HepG2 (cell line): ENCODE data around the gene PSMA4. TPM values are rescaled to one million over a fixed set of nuclear protein-coding genes. Genes with fewer than 3 reads are reported as not detected.
A peak's percentile ranks its signal among the peaks of the same experiment; 100 is the strongest.

Experiments used
- ATAC-seq: fragments of 200-7000 bp; cut with Tn5 transposase; 3 replicates; pipeline ENCODE4 v1.9.1; 2020; ENCODE audit warnings: mild to moderate bottlenecking, moderate library complexity
- BruUV-seq: library from RNA; stranded (reverse); fragments of 400-500 nt; replicated peaks from 2 replicates; lab custom pipeline; 2021; lab: Mats Ljungman, UMichigan
- CTCF ChIA-PET: fragments of 300-600 bp; formaldehyde crosslinking; extraction: SDS; loops from one replicate; lab custom pipeline; 2021; ENCODE audit warnings: low total read pairs, inconsistent platforms, low intra/inter-chr PET ratio; lab: Yijun Ruan, JAX
- POLR2A ChIA-PET: fragments of 350-600 bp; sonication (Branson Sonifier 250); formaldehyde crosslinking; loops from one replicate; lab custom pipeline; 2020; ENCODE audit warnings: antibody characterized with exemption, inconsistent platforms; lab: Yijun Ruan, JAX
- DNase-seq: peaks from one replicate; pipeline ENCODE4 v3.0.0-alpha.2; 2015; ENCODE audit warnings: low spot score
- FAIRE-seq: peaks from 3 replicates; lab custom pipeline; 2011; peaks lifted over from hg19 to GRCh38; lab: Jason Lieb, UNC
- H2AFZ ChIP-seq: one replicate; pipeline ENCODE4 v1.6.1; 2011; ENCODE audit warnings: low read length, inconsistent platforms
- H3K27ac ChIP-seq: fragments of 300-600 bp; 3 replicates; pipeline ENCODE4 v1.8.0; 2011; ENCODE audit warnings: mixed run types, mild to moderate bottlenecking, mixed read lengths, low read length, inconsistent platforms; ENCODE audit not compliant: insufficient read depth; ENCODE audit errors: extremely low read length
- H3K27me3 ChIP-seq, 2 experiments: fragments of 200-600 bp in 1 of 2; 2 replicates in 1 of 2; 3 replicates in 1 of 2; pipeline versions ENCODE4 v1.6.0 to v1.8.0; 2011; ENCODE audit warnings: low read length in 2 of 2, mild to moderate bottlenecking in 2 of 2, moderate library complexity in 2 of 2, inconsistent platforms in 1 of 2; ENCODE audit not compliant: insufficient read depth in 2 of 2, control insufficient read depth in 1 of 2
- H3K36me3 ChIP-seq, 2 experiments: fragments of 200-600 bp in 1 of 2; replicated peaks in 1 of 2; 2 replicates in 1 of 2; 3 replicates in 1 of 2; pipeline versions ENCODE4 v1.5.1 to v1.8.0; 2011; ENCODE audit warnings: low read length in 2 of 2, inconsistent platforms in 1 of 2; ENCODE audit not compliant: insufficient read depth in 2 of 2, control insufficient read depth in 1 of 2
- H3K4me1 ChIP-seq: 2 replicates; pipeline ENCODE4 v1.5.1; 2012; ENCODE audit warnings: low read length, inconsistent platforms; ENCODE audit not compliant: insufficient read depth
- H3K4me2 ChIP-seq: 2 replicates; pipeline ENCODE4 v1.6.0; 2011; ENCODE audit warnings: low read depth, low read length, inconsistent platforms
- H3K4me3 ChIP-seq, 3 experiments: fragments of 200-600 bp in 1 of 3; sonication (generic), shearing (Covaris generic) in 1 of 3; replicated peaks in 1 of 3; 2 replicates each; pipeline ENCODE4 v1.5.1; 2011 to 2016; ENCODE audit warnings: low read length in 3 of 3, inconsistent platforms in 2 of 3, low read depth in 2 of 3, mild to moderate bottlenecking in 2 of 3, control low read depth in 1 of 3, mixed read lengths in 1 of 3; ENCODE audit not compliant: insufficient read depth in 1 of 3
- H3K79me2 ChIP-seq: one replicate; pipeline ENCODE4 v1.6.1; 2011; ENCODE audit warnings: low read length, inconsistent platforms; ENCODE audit not compliant: insufficient read depth
- H3K9ac ChIP-seq: 2 replicates; pipeline ENCODE4 v1.6.0; 2011; ENCODE audit warnings: mild to moderate bottlenecking, low read depth, low read length, inconsistent platforms; ENCODE audit not compliant: insufficient read depth
- H3K9me3 ChIP-seq: 2 replicates; pipeline ENCODE4 v1.5.1; 2012; ENCODE audit warnings: mild to moderate bottlenecking, low read length
- H4K20me1 ChIP-seq: 2 replicates; pipeline ENCODE4 v1.6.0; 2011; ENCODE audit warnings: inconsistent platforms, mild to moderate bottlenecking, low read length, moderate library complexity; ENCODE audit not compliant: insufficient read depth
- AHDC1 ChIP-seq: sonication (generic); formaldehyde crosslinking; IDR thresholded peaks from 2 replicates; pipeline ENCODE4 v1.5.1; 2020; ENCODE audit warnings: mild to moderate bottlenecking, missing genetic modification reagents, borderline replicate concordance
- GZF1 ChIP-seq: sonication (generic); formaldehyde crosslinking; IDR thresholded peaks from 2 replicates; pipeline ENCODE4 v1.5.1; 2020; ENCODE audit warnings: mild to moderate bottlenecking, missing genetic modification reagents
- HMGXB4 ChIP-seq, 2 experiments: sonication (generic) in 1 of 2; formaldehyde crosslinking in 1 of 2; IDR thresholded peaks; 2 replicates each; pipeline versions ENCODE4 v1.4.0 to v1.6.1; 2018 to 2020; ENCODE audit warnings: missing genetic modification reagents in 2 of 2, borderline replicate concordance in 1 of 2, low read depth in 1 of 2, mild to moderate bottlenecking in 1 of 2, missing biosample characterization in 1 of 2
- NONO ChIP-seq, 2 experiments: fragments of 450-650 bp in 1 of 2; sonication (generic) in 1 of 2; formaldehyde crosslinking in 1 of 2; IDR thresholded peaks in 1 of 2; conservative IDR thresholded peaks in 1 of 2; 2 replicates each; pipeline versions ENCODE4 v1.6.1 to v1.8.0; 2017 to 2022; ENCODE audit warnings: mild to moderate bottlenecking in 1 of 2, missing genetic modification reagents in 1 of 2, moderate library complexity in 1 of 2
- REL ChIP-seq: sonication (generic); formaldehyde crosslinking; conservative IDR thresholded peaks from 2 replicates; pipeline ENCODE4 v1.8.0; 2022; ENCODE audit warnings: mild to moderate bottlenecking, missing genetic modification reagents, moderate library complexity
- ZSCAN21 ChIP-seq: sonication (generic); formaldehyde crosslinking; IDR thresholded peaks from 2 replicates; pipeline ENCODE4 v1.8.0; 2022; ENCODE audit warnings: mild to moderate bottlenecking, missing genetic modification reagents, moderate library complexity, borderline replicate concordance
- WGBS: methylation state at CpG from one replicate; pipeline ENCODE4 v1.1.6; 2017; ENCODE audit warnings: low lambda C conversion rate; 5-methylcytosine and 5-hydroxymethylcytosine counted together
- in situ Hi-C: cut with HindIII; loops from 2 replicates; pipeline ENCODE4 v1.10.0; 2017; ENCODE audit warnings: low pct_unique_long_range_greater_than_20kb; ENCODE audit not compliant: extremely low pct_ligation_motif_present
- intact Hi-C: fragments of 100-400 bp; cut with micrococcal nuclease; formaldehyde crosslinking; loops from one replicate; pipeline ENCODE4 v1.10.0; 2022; ENCODE audit not compliant: unreplicated experiment
- polyA plus RNA-seq, 8 experiments: library from polyadenylated mRNA; depleted of rRNA in 3 of 8; stranded (reverse) in 7 of 8; unstranded in 1 of 8; fragments of >200 nt; fragmentation: Illumina TruSeq in 4 of 8; extraction: Trizol in 4 of 8; gene quantifications; 2 replicates each; pipeline versions ENCODE4 v1.2.1 to v1.2.3, GENCODE V29; 2011 to 2016; ENCODE audit warnings: low read depth in 4 of 8, missing spikeins in 1 of 8, mixed read lengths in 1 of 8; ENCODE audit not compliant: insufficient read depth in 1 of 8
- total RNA-seq, 5 experiments: library from RNA; depleted of rRNA; stranded (reverse); fragments of >200 nt; fragmentation: Illumina TruSeq; extraction: Trizol; gene quantifications; 2 replicates each; pipeline ENCODE4 v1.2.3, GENCODE V29; 2016; ENCODE audit warnings: low read depth in 1 of 5
- TF ChIP-seq, protein P1 (sequence below): sonication (generic); formaldehyde crosslinking; IDR thresholded peaks from 2 replicates; pipeline ENCODE4 v1.8.1; 2023; ENCODE audit warnings: mild to moderate bottlenecking, moderate library complexity, missing genetic modification reagents
- TF ChIP-seq, protein P2 (sequence below): sonication (generic); formaldehyde crosslinking; IDR thresholded peaks from 2 replicates; pipeline ENCODE4 v1.5.0; 2020; ENCODE audit warnings: mild to moderate bottlenecking, missing genetic modification reagents

PSMA4 gene
- total and polyA plus RNA-seq, 2 of the 13 experiments (the other 11 are each of a cell fraction or from before 2014, with no cell fraction given): 202 to 404 TPM

GRCh38 chr15:78540871-78541743, 863 bp downstream of the PSMA4 start:
- Histone ChIP-seq H3K4me1 (peaks cover 25% of the 10 kb centered on the region), H3K27ac (peak overlapping the region; percentile 94), H2AFZ (no peak overlapping the region), H3K9ac (peak overlapping the region; percentile 87), H3K79me2 (peaks cover 24% of the 10 kb centered on the region), H3K4me3 (peak overlapping the region; percentile 83 to 88 (median 87)), H3K9me3 (no peaks in the 10 kb centered on the region), H3K36me3 (peaks cover 3 to 24% of the 10 kb centered on the region in 2 experiments), H3K4me2 (peak overlapping the region; percentile 89), H3K27me3 (no peaks in the 10 kb centered on the region; a peak in 1 of 5 replicates), H4K20me1 (no peaks in the 10 kb centered on the region)
- POLR2A ChIA-PET: interaction anchor here (0.7 to 3.4 kb wide), 9 partner anchors 8 to 410 kb away, joined by 3 to 40 read pairs (median 6); partner anchors contain the start of genes CHRNA5, HYKK, IREB2 and SKIC8
- in situ Hi-C loops: no loop called here
- intact Hi-C loops: loop anchor here (1.0 to 5.0 kb wide), 2 partner anchors 24 to 34 kb away; partner anchors contain the start of genes CHRNA5 and HYKK
- 4% methylated on average over 14 of the region's 17 CpGs for WGBS
- peak; percentile 15; the same call in 2 of the 3 replicates for ATAC-seq
- no peak for DNase-seq
- BruUV-seq: TSS peak; percentile 58
- CTCF ChIA-PET: no interaction called here
- FAIRE-seq: no peak
- TF ChIP-seq, protein P1, sequence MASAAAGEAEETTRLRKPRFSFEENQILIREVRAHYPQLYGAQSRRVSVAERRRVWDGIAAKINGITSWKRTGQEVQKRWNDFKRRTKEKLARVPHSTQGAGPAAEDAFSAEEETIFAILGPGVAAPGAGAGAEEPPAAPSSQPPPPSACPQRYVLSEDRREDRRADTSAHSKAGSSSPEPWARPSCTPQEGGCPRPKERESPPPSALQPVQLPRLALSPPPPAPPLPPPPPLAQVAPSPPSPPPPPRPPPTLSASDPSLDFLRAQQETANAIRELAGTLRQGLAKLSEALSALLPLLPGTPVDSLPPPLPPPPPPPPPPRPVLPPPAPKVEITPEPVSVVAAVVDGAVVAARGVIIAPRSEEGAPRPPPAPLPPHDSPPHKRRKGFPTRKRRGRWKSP (CRISPR knock-in tag): 0 out of 2 replicates have a peak, but pooled peaks have one; percentile 10
- TF ChIP-seq HMGXB4 (CRISPR knock-in tag; IDR thresholded peaks at IDR 0.05; ENCODE audit: borderline replicate concordance in 1 of 2, low read depth in 1 of 2): no peak
- TF ChIP-seq AHDC1 (CRISPR knock-in tag): 0 out of 2 replicates have a peak, but pooled peaks have one; percentile 34
- 0 out of 2 replicates have a peak, but pooled peaks have one; percentile 2 for TF ChIP-seq GZF1
- TF ChIP-seq, protein P2, sequence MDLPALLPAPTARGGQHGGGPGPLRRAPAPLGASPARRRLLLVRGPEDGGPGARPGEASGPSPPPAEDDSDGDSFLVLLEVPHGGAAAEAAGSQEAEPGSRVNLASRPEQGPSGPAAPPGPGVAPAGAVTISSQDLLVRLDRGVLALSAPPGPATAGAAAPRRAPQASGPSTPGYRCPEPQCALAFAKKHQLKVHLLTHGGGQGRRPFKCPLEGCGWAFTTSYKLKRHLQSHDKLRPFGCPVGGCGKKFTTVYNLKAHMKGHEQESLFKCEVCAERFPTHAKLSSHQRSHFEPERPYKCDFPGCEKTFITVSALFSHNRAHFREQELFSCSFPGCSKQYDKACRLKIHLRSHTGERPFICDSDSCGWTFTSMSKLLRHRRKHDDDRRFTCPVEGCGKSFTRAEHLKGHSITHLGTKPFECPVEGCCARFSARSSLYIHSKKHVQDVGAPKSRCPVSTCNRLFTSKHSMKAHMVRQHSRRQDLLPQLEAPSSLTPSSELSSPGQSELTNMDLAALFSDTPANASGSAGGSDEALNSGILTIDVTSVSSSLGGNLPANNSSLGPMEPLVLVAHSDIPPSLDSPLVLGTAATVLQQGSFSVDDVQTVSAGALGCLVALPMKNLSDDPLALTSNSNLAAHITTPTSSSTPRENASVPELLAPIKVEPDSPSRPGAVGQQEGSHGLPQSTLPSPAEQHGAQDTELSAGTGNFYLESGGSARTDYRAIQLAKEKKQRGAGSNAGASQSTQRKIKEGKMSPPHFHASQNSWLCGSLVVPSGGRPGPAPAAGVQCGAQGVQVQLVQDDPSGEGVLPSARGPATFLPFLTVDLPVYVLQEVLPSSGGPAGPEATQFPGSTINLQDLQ (CRISPR knock-in tag): 0 out of 2 replicates have a peak, but pooled peaks have one; percentile 6
- no peak for TF ChIP-seq NONO (IDR thresholded peaks at IDR 0.05)
- TF ChIP-seq NONO (CRISPR knock-in tag; conservative IDR thresholded peaks at IDR 0.05): no peak
- no peak for TF ChIP-seq REL (CRISPR knock-in tag)
- 0 out of 2 replicates have a peak, but pooled peaks have one; percentile 0 for TF ChIP-seq ZSCAN21 (CRISPR knock-in tag)
